SH-SY5Y (cell line): ENCODE results near the gene LONP1.

Source experiments
- GATA2 ChIP-seq: IDR thresholded peaks from 2 replicates; pipeline ENCODE4 v1.6.1; 2011; ENCODE audit warnings: mild to moderate bottlenecking, low read depth, low read length
- GATA3 ChIP-seq: IDR thresholded peaks from 2 replicates; pipeline ENCODE4 v1.6.1; 2011; ENCODE audit warnings: low read depth, mild to moderate bottlenecking, low read length, moderate library complexity

DNA sequence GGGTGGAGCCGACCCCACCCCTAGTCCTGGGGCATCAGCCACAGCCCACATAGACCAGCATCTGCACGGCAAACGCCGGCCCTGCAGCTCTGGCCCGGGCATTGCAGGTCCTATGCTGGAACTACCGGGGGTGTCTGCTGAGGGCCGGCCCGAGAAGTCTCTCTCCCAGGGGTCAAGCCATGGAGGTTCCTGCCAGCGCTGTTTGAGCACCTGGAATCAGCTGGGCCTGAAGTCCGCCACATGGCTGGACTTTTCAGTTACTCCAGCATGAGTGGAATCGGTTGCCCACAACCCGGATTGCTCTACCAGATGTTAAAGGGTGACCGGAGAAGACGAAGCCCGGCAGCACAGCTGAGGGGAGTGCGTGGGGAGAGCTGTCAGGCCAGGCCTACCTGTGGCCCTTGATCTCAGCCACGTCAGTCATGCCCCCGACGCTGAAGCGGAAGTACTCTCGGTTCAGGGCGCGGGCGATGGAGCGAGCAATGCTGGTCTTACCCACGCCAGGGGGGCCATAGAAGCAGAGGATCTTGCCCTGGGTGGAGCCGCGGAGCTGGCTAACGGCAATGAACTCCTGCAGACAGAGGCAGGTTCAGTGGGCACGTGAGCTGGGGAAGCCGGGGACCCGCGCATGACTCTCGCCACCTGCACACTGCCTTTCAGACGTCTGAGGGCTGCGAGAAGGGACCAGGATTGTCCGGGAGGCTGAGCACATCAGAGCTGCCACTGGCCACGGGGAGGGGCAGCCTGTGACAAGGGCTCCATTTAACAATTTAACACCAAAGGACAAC, 21.1 kb downstream of the LONP1 start:
- TF ChIP-seq GATA2 (no peak), GATA3 (no peak)
